GM12878 (cell line): ENCODE data around the gene IL1R2. TPM values are rescaled to one million over a fixed set of nuclear protein-coding genes. Genes with fewer than 3 reads are reported as not detected.

Experiments used
- ATF7 ChIP-seq: fragments of 450-650 bp; IDR thresholded peaks from 2 replicates; pipeline ENCODE4 v1.6.1; 2016; ENCODE audit warnings: low read depth, mild to moderate bottlenecking
- BCL11A ChIP-seq: IDR thresholded peaks from 2 replicates; pipeline ENCODE4 v1.6.1; 2011; ENCODE audit warnings: low read depth, low read length
- CBFB ChIP-seq: IDR thresholded peaks from 2 replicates; pipeline ENCODE4 v1.6.1; 2016; ENCODE audit warnings: antibody characterized with exemption, low read depth
- DPF2 ChIP-seq: fragments of 450-650 bp; IDR thresholded peaks from 2 replicates; pipeline ENCODE4 v1.6.1; 2017; ENCODE audit warnings: mild to moderate bottlenecking
- FOXM1 ChIP-seq: IDR thresholded peaks from 2 replicates; pipeline ENCODE4 v1.6.1; 2012; ENCODE audit warnings: low read depth, mild to moderate bottlenecking, inconsistent platforms, low read length, moderate library complexity
- HDAC2 ChIP-seq: fragments of 200-600 bp; sonication (generic); IDR thresholded peaks from 2 replicates; pipeline ENCODE4 v1.6.1; 2017
- HDGF ChIP-seq: fragments of 450-650 bp; IDR thresholded peaks from 2 replicates; pipeline ENCODE4 v1.6.1; 2016; ENCODE audit warnings: antibody characterized with exemption
- IKZF2 ChIP-seq, 2 experiments: fragments of 450-650 bp; IDR thresholded peaks; 2 replicates each; pipeline ENCODE4 v1.6.1; 2017; ENCODE audit warnings: mild to moderate bottlenecking in 2 of 2, moderate library complexity in 2 of 2
- MEF2B ChIP-seq: fragments of 450-650 bp; IDR thresholded peaks from 2 replicates; pipeline ENCODE4 v1.6.1; 2018; ENCODE audit warnings: mild to moderate bottlenecking, moderate library complexity; ENCODE audit not compliant: partially characterized antibody, poor library complexity, severe bottlenecking
- MTA2 ChIP-seq: fragments of 450-650 bp; IDR thresholded peaks from 2 replicates; pipeline ENCODE4 v1.6.1; 2016; ENCODE audit warnings: low read depth, mild to moderate bottlenecking, moderate library complexity
- MYC ChIP-seq: IDR thresholded peaks from 2 replicates; pipeline ENCODE4 v1.6.1; 2011; ENCODE audit warnings: mild to moderate bottlenecking, low read length, moderate library complexity, inconsistent platforms; ENCODE audit not compliant: insufficient read depth, insufficient replicate concordance, insufficient read length, severe bottlenecking
- NBN ChIP-seq: fragments of 450-650 bp; IDR thresholded peaks from 2 replicates; pipeline ENCODE4 v1.6.1; 2016
- NR2C2 ChIP-seq: IDR thresholded peaks from 2 replicates; pipeline ENCODE4 v1.6.1; 2011; ENCODE audit warnings: borderline replicate concordance, low read depth; ENCODE audit not compliant: control insufficient read depth, insufficient read length
- RUNX3 ChIP-seq: IDR thresholded peaks from 2 replicates; pipeline ENCODE4 v1.6.1; 2012; ENCODE audit warnings: low read length, inconsistent platforms
- SMAD1 ChIP-seq: fragments of 450-650 bp; IDR thresholded peaks from 2 replicates; pipeline ENCODE4 v1.6.1; 2018; ENCODE audit warnings: mild to moderate bottlenecking, low read depth; ENCODE audit not compliant: partially characterized antibody
- ZNF384 ChIP-seq: IDR thresholded peaks from 2 replicates; pipeline ENCODE4 v1.6.1; 2012; ENCODE audit warnings: low read depth, mild to moderate bottlenecking, low read length, improper control_type of control experiment, borderline replicate concordance
- polyA plus RNA-seq, 11 experiments: library from polyadenylated mRNA; depleted of rRNA in 4 of 11; unstranded in 6 of 11; stranded (reverse) in 5 of 11; fragments of >200 nt; fragmentation: Nextera tagmentation in 4 of 11; fragmentation: Illumina TruSeq in 1 of 11; extraction: Ambion mirVana in 4 of 11; extraction: Trizol in 1 of 11; gene quantifications; 1 replicate in 1 of 11; 2 replicates in 10 of 11; pipeline versions ENCODE4 v1.2.1 to v1.2.3, GENCODE V29; 2011 to 2016; ENCODE audit warnings: inconsistent platforms in 2 of 11, missing spikeins in 2 of 11, low read depth in 1 of 11
- total RNA-seq, 4 experiments: library from RNA; depleted of rRNA in 3 of 4; stranded (reverse); fragments of >200 nt in 3 of 4; fragmentation: Illumina TruSeq in 1 of 4; extraction: Trizol in 1 of 4; gene quantifications; 2 replicates each; pipeline versions ENCODE4 v1.2.1 to v1.2.3, GENCODE V29; 2013 to 2021
- TF ChIP-seq, protein P1 (sequence below): fragments of 450-650 bp; IDR thresholded peaks from 2 replicates; pipeline ENCODE4 v1.6.1; 2016; ENCODE audit warnings: mild to moderate bottlenecking
- TF ChIP-seq, protein P2 (sequence below): IDR thresholded peaks from 2 replicates; pipeline ENCODE4 v1.6.1; 2011; ENCODE audit warnings: low read depth, mild to moderate bottlenecking, low read length, moderate library complexity, borderline replicate concordance; ENCODE audit errors: extremely low read depth
- TF ChIP-seq, protein P3 (sequence below): fragments of 450-650 bp; IDR thresholded peaks from 2 replicates; pipeline ENCODE4 v1.6.1; 2014; ENCODE audit warnings: mild to moderate bottlenecking
- TF ChIP-seq, protein P4 (sequence below): IDR thresholded peaks from 2 replicates; pipeline ENCODE4 v1.6.1; 2012; ENCODE audit warnings: improper control_type of control experiment, low read depth, low read length; ENCODE audit not compliant: insufficient replicate concordance

Gene IL1R2
- total and polyA plus RNA-seq, 10 of the 15 experiments (the other 5 are each of a cell fraction or from before 2014, with no cell fraction given) = 0.44 to 6.4 (median 0.62) TPM

DNA sequence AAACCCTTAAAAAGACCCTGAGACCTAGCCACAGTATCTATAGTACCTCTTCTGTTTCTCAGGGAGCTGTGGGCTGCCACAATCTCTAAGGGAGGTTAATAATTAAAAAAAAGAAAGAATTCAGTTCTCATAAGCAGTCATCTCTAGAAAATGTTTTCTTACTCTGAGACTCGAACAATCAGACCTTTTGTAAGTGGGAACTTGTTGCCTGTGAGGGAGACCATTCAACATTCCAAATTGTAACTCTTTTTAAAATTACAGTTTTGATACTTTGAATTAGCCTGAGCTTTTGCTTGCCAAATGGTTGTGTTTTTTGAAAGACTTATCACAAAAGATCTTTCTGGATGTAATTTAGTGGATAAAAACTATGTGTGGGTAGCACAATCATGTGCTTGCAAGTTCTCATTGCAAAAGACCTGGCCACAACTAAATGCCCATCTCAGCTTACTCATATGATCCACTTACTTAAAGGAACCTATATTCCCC lies 33.3 kb downstream of the IL1R2 start (continued):
- TF ChIP-seq ATF7 (peak; percentile 29; the same call in 1 of the 2 replicates), ZNF384 (peak; percentile 72), IKZF2 (IDR thresholded peaks at IDR 0.05) (0 out of 4 replicates have a peak, but pooled peaks of 1 of the 2 experiments have one; percentile 9), MYC (no peak), CBFB (no peak), SMAD1 (peak; percentile 82), FOXM1 (no peak), DPF2 (peak; percentile 70), BCL11A (peak; percentile 42; the same call in 1 of the 2 replicates), MEF2B (peak; percentile 90), NBN (0 out of 2 replicates have a peak, but pooled peaks have one; percentile 34), NR2C2 (no peak), HDGF (no peak), RUNX3 (peak; percentile 9; the same call in 1 of the 2 replicates), HDAC2 (no peak), MTA2 (peak; percentile 54)
- TF ChIP-seq, protein P1, sequence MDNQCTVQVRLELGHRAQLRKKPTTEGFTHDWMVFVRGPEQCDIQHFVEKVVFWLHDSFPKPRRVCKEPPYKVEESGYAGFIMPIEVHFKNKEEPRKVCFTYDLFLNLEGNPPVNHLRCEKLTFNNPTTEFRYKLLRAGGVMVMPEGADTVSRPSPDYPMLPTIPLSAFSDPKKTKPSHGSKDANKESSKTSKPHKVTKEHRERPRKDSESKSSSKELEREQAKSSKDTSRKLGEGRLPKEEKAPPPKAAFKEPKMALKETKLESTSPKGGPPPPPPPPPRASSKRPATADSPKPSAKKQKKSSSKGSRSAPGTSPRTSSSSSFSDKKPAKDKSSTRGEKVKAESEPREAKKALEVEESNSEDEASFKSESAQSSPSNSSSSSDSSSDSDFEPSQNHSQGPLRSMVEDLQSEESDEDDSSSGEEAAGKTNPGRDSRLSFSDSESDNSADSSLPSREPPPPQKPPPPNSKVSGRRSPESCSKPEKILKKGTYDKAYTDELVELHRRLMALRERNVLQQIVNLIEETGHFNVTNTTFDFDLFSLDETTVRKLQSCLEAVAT = 0 out of 2 replicates have a peak, but pooled peaks have one; percentile 17
- TF ChIP-seq, protein P2, sequence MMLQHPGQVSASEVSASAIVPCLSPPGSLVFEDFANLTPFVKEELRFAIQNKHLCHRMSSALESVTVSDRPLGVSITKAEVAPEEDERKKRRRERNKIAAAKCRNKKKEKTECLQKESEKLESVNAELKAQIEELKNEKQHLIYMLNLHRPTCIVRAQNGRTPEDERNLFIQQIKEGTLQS = no peak
- TF ChIP-seq, protein P3, sequence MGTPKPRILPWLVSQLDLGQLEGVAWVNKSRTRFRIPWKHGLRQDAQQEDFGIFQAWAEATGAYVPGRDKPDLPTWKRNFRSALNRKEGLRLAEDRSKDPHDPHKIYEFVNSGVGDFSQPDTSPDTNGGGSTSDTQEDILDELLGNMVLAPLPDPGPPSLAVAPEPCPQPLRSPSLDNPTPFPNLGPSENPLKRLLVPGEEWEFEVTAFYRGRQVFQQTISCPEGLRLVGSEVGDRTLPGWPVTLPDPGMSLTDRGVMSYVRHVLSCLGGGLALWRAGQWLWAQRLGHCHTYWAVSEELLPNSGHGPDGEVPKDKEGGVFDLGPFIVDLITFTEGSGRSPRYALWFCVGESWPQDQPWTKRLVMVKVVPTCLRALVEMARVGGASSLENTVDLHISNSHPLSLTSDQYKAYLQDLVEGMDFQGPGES = no peak
- TF ChIP-seq, protein P4, sequence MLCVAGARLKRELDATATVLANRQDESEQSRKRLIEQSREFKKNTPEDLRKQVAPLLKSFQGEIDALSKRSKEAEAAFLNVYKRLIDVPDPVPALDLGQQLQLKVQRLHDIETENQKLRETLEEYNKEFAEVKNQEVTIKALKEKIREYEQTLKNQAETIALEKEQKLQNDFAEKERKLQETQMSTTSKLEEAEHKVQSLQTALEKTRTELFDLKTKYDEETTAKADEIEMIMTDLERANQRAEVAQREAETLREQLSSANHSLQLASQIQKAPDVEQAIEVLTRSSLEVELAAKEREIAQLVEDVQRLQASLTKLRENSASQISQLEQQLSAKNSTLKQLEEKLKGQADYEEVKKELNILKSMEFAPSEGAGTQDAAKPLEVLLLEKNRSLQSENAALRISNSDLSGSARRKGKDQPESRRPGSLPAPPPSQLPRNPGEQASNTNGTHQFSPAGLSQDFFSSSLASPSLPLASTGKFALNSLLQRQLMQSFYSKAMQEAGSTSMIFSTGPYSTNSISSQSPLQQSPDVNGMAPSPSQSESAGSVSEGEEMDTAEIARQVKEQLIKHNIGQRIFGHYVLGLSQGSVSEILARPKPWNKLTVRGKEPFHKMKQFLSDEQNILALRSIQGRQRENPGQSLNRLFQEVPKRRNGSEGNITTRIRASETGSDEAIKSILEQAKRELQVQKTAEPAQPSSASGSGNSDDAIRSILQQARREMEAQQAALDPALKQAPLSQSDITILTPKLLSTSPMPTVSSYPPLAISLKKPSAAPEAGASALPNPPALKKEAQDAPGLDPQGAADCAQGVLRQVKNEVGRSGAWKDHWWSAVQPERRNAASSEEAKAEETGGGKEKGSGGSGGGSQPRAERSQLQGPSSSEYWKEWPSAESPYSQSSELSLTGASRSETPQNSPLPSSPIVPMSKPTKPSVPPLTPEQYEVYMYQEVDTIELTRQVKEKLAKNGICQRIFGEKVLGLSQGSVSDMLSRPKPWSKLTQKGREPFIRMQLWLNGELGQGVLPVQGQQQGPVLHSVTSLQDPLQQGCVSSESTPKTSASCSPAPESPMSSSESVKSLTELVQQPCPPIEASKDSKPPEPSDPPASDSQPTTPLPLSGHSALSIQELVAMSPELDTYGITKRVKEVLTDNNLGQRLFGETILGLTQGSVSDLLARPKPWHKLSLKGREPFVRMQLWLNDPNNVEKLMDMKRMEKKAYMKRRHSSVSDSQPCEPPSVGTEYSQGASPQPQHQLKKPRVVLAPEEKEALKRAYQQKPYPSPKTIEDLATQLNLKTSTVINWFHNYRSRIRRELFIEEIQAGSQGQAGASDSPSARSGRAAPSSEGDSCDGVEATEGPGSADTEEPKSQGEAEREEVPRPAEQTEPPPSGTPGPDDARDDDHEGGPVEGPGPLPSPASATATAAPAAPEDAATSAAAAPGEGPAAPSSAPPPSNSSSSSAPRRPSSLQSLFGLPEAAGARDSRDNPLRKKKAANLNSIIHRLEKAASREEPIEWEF = peak; percentile 93
